ENCODE data around the gene STING1.
"Not testable (repeated sequence)": the region's sequence is repeated elsewhere in the genome, so short reads cannot be mapped to it uniquely, and the experiment has no call there.

Gene STING1

DNA sequence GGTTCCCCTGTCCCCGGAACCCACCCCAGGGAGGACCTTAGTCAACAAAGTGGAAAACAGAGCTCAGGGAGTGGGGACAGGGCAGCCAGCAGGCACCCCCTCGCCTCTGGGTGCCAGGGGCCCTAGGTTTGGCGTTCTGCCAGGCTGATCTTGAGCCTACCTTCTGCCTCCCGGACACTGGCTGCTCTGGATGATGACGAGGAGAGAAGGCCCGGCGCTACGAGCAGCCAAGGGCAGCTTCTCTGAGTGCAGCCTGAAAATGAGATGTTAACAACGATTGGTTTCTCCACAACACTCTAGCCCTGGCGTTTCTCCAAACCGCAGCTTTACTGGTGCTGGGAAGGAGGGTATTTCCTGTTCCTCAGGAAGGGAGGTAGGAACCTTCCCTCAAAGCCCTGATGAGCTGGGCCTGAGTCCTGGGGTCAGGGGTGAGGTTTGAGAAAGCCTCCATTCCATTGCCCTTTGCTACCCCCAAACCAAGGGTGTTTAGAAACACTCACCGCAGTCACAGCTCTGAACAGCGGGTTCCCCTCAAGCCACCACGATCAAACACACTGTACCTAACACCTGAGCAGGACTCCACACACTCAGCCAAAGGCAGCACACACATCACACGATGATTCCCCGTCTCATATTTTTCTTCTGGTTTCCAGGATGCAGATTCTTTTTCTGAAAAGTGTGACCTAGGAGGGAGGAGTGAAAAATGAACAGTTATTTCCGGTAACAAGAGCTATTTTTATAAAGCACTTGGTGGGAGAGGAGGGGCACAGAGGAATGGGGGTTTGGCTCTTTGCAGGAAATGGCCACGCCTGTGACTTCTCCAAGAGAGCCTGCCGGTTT is at the start of gene STING1:
Gene STING1 (minus strand): TSS at position 709 of the 840 bp plus-strand sequence. CDS start 1,054 bp downstream, outside the sequence.
- peak in 21 of 51 donors; percentile 3 to 52 (median 18) for DNase-seq

DNA sequence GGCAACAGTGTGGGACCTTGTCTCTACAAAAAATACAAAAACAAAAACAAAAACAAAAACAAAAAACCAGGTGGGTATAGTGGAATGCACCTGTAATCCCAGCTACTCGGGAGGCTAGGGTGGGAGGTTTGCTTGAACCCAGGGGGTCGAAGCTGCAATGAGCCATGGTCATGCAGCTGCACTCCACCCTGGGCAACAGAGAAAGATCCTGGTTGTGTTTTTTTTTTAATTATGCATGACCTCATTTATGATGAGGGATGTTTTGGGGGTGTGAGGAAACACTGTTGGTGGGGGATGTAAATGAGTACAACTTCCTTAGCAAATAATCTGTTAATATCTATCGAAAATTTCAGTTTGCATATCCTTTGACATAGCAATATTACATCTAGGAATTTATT is 49.2 kb upstream of the STING1 start:
- DNase-seq: no peak

DNA sequence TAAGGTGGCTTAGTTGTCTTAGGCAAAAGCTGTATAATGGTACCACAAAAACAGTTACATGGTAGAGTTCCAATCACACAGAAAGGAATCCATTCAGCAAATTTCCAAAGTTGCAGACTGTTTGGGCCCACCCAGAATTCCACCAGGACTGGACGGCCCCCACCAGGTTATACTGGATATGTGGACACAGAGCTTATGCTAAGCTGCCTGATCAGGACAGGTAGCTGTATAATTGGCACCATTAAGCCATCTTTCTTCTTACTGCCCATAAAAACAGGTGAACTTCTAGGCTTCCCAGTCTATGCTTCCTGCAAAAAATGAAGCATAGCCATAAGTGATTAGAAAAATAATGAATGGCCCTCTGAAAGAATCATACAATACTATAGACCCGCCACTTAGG is 47.5 kb upstream of the STING1 start:
- DNase-seq: not testable (repeated sequence)

DNA sequence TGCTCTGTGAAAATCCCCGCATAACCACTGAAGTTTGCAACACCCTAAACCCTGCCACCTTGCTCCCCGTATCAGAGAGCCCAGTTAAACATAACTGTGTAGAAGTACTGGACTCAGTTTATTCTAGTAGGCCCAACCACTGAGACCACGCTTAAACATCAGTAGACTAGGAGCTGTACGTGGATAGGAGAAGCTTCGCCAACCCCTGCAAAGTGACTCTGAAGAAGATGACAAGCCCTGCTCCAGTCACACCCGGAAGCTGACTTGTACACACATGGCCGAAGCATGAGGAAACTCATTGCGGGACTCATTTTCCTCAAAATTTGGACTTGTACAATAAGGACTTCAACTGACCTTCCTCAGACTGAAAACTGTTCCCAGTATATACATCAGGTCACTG is 46.1 kb upstream of the STING1 start:
- not testable (repeated sequence) for DNase-seq

DNA sequence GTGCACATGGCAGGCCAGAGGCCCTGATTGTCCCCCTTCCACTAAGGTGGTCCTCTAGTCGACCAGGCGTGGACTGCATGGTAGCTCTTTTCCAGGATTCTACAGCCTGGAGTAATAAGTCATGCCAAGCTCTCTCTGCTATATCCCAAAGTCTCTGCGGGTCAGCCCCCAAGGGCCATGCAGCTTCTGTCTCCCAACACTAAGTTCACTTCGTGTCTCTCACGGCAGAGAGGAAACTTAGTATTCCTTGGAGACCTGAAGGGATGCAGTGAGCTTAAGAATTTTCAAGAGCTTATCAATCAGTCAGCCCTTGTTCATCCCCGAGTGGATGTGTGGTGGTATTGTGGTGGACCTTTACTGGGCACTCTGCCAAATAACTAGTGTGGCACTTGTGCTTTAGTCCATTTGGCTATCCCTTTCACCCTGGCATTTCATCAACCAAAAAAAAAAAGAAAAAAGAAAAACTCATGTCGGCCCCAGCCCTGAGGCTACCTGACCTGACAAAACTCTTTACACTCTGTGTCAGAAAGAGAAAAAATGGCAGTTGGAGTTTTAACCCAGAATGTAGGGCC is 45.4 kb upstream of the STING1 start:
- DNase-seq: not testable (repeated sequence)

DNA sequence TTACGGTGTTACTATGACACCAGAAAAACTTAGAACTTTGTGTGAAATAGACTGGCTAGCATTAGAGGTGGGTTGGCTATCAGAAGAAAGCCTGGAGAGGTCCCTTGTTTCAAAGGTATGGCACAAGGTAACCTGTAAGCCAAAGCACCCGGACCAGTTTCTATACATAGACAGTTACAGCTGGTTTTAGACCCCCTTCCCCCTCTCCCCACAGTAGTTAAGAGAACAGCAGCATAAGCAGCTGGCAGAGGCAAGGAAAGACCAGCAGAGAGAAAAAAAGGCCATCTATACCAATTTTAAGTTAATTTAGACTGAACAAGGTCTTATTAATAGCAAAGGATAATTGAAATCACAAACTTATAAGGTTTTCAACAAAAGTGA is 44.5 kb upstream of the STING1 start:
- DNase-seq: not testable (repeated sequence)

DNA sequence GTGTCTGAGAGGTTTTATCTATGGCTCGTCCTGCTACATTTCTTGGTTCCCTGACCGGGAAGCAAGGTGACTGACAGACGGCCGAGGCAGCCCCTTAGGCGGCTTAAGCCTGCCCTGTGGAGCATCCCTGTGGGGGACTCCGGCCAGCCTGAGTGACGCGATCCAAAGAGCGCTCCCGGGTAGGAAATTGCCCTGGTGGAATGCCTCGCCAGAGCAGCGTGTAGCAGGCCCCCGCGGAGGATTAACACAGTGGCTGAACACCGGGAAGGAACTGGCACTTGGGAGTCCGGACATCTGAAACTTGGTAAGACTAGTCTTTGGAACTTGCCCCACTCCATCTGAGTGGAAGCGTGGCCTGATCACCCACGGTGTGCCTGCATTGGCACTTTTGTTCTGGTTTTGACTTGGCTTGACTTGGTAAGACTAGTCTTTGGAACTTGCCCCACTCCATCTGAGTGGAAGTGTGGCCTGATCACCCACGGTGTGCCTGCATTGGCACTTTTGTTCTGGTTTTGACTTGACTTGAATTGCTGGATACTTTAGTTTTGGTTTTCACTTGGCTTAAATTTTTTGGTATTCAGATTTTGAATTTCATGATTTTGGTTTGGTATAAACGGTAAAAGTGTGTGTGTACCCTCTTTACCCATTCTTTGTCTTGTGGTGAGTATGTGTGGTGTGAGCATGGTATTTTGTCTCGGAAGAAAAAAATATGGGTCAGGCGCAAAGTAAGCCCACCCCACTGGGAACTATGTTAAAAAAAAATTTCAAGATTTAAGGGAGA is 43.9 kb upstream of the STING1 start:
- DNase-seq: not testable (repeated sequence)

DNA sequence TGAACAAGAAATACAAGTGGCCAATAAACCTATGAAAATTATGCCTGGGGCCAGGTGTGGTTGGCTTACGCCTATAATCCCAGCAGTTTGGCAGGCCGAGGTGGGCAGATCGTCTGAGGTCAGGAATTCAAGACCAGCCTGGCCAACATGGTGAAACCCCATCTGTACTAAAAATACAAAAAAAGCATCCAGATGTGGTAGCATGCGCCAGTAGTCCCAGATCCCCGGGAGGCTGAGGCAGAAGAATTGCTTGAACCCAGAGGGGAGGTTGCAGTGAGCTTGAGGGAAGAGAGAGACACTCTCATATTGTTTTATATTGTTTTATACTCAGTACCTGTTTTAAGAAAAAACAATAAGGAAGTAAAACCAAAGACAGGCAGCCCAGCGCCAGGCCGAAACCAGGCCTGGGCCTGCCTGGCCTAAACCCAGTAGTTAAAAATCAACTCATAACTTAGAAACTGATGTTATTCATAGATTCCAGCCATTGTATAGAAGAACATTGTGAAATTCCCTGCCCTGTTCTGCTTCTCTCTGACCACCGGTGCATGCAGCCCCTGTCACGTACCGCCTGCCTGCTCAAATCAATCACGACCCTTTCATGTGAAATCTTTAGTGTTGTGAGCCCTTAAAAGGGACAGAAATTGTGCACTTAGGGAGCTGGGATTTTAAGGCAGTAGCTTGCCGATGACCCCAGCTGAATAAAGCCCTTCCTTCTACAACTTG is 43.2 kb upstream of the STING1 start:
- DNase-seq: not testable (repeated sequence)

DNA sequence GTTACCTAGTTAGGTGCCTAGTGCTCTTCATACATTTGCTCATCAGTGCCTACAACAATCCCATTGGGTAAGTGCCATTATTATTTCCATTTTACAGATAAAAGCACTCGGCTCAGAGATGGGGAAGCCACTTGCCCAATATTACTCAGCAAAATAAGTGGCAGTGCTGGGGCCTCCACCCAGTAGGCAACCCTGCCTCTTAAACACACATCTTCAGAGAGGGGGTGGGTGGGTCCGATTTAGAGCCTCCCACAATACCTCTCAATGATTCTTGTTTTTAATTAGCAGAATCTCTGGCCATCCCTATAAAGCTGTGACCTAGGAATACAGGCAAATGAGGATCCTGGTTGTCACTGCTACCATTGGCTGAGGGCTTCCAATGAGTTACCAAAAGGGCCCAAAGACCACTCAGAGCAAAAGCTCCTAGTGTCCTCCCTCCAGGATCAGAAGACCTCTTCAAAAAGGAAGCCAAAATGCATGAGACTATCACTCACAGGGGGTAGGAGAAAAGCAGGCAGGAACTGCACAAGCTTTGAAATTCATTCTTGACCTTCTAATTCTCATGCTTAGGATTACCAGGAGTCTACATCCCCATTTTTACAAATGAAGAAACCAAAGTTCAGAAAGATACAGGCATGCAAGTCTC is 42.5 kb upstream of the STING1 start:
- DNase-seq: no peak

DNA sequence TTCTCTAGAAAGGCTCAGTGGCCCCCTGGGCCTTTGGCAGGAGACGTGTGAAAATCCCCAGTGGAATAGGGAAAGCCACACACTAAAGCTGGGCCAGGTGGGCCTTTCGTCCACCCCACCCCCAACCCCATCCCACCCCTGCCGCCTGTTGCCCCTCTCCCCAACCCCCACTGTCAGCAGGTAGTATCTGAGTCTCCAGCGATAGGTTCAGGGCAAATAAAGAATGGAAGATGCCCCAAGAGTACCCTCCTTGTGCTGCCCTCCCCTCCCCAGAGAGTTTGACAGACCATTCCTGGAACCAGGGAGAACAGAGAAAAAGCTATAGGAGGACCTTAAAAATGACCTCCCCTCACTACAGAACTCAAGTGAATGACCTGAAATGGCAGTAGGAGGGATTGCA is 41.9 kb upstream of the STING1 start:
- DNase-seq: no peak

DNA sequence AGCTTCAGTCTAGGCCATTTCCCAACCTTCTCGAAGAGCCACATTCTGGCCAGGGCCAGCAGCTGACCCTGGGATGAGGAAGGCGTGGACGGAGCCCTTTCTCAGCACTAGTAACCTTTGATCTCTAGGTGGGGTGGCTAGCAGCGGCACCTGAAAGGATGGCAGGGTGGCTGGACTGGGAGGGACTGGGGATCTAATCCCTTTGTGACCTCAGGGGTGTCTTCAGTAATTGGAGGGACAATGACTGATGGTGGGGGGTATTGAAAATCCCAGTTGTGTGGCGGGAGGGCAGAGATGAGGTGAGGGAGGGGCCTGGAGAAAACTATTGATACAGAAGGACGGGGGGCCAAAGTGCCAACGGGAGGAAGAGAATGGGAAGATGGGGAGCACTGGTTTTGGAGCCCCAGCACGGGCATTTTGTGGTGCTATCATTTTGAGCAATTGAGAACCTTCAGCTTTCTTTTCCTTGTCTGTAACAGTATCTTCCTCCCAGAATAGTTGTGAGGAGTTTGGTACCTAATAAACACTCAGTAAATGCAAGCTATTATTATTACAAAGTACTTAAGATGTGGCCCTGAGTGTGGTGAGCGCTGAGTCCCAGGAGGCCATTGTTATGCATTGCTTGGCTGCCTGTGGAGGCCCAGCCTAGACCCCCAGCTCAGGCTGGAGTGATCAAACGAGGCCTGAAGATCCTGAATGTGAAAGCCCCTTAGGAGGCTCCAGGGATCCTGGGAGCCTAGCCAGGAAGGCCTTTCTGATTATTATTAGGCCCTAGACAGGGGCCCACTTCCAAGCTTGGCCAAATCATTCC is 41.3 kb upstream of the STING1 start:
- no peak for DNase-seq

DNA sequence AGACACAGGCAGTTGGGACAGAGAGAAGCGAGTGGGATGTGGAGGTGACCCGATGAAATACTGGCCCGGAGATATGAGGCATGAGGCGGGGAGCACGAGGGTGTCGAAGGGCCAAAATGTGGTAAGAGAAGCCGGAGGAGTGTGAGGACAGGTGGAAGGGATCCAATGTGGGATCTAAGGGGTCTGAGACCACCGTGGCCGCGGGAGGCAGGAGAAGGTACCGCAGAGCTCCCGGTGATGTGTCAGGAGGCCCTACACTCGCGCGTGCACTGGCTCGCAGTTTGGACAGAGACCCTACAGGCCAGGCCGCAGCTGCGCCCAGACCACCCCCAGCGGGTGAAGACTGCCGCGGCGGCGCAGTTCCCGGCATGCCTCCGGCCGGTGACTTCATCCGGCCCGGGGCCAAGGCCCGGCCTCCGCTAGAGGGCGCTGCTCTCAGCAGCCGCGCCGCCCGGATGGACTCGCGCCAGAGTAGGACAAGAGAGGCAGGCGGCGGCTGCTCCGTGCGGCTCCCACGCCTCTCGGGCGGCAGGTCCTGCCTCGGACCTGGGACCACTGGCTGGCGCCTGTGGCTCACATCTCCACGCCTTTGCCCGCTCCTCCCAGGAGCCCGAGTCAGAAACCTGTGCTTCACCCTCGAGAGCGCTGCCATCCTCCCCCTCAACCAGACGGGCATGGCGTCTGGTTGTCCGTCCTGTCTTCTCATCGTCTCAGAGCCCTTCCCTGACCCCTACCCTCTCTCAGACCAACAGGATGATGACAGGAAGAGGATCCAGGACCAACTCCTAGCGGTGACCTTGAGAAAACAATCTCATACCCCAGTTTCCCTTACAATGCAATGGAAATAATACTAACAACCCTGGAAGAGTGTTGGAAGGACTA is 35.4 kb upstream of the STING1 start:
- DNase-seq: peak; percentile 24 to 97 (median 84)

DNA sequence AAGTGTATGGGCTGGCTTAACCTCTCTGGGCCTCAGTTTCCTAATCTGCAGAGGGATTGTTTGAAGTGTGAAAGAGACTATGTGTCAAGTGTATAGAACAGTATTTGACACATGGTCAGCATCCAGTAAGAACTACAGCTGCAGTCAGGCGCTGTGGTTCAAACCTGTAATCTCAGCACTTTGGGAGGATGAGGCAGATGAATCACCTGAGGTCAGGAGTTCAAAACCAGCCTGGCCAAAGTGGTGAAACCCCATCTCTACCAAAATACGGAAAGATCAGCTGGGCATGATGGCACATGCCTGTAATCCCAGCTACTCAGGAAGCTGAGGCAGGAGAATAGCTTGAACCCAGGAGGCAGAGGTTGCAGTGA is 31.9 kb upstream of the STING1 start:
- DNase-seq: no peak

DNA sequence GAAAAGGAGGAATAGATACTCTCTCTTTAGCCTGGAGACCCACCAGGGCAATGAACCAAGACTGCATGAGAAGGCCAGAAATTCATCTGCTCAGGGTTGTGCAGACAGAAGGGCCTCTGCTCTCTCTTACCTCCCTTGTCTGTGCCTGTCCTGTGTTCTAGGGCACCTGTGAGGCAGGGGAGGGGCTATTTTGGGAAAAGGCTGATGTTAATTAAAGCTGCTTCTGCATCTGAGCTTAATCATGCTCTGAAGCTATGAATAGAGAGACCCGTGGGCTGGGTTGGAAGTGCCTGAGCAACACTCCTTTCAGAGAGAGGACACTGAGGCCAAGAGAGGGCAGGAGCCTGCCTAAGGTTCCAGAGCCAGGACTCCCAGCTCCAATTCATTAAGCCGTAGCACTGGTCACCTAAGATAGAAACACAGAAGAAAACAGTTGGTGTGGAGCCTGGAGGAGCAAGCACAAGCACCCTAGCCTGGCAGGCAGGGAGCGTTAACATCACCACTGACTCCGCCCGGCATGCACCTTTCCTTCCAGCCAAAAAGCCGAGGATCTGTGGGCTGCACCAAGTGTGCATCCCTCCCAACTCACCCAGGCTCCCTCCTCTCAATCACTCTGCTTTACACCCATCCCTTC is 31.4 kb upstream of the STING1 start:
- peak in 3 of 51 donors; percentile 23 to 57 (median 54) for DNase-seq

DNA sequence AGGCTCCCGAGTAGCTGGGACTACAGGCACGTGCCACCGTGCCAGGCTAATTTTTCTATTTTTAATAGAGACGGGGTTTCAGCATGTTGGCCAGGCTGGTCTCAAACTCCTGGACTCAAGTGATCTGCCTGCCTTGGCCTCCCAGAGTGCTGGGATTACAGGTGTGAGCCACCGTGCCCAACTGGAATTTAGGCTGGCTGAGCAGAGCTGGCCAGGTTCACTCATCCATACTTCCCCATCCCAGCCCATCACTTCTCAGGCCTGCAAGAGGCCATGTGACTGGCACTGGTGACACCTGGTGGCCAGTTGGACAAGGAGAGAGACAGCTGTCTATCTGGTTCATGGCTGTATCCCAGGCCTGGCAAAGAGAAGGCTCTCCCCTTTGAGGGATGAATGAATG is 30.9 kb upstream of the STING1 start:
- DNase-seq: peak in 44 of 51 donors; percentile 3 to 76 (median 52)

DNA sequence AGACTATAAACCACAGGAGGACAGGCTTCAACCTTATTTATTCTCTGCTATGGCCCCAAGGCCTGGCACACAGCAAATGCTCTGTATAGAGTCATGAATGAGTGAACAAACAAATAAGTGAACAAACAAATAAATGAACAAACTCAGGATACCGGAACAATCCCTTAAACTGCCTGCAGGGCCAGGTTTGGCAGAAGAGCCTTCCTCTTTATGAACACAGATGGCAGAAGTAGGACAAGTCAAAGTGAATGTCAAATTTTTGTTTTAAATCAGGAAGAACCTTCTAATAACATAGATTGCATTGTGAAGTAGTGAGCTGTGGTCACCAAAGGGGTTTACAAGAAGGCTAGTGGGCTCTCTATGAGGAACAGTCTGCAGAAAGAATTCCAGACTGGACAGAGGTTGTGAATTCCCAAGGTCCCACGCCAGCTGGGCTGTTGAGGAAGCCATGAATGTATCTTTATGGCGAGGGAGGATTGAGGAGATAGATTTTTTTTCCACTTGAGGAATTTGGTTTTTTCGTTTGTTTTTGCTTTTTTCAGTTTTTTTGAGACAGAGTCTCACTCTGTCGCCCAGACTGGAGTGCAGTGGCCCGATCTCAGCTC is 30.3 kb upstream of the STING1 start:
- no peak for DNase-seq

DNA sequence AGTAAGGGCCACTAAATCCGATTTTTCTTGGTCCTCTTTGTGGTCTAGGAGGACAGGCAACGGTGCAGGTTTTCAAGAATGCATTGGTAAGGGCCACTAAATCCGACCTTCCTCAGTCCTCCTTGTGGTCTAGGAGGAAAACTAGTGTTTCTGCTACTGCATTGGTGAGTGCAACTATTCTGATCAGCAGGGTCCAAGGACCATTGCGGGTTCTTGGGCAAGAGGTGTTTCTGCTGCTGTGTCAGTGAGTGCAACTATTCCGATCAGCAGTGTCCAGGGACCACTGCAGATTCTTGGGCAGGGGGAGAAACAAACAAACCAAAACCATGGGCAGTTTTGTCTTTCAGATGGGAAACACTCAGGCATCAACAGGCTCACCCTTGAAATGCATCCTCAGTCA is 22.2 kb upstream of the STING1 start:
- DNase-seq: not testable (repeated sequence)

DNA sequence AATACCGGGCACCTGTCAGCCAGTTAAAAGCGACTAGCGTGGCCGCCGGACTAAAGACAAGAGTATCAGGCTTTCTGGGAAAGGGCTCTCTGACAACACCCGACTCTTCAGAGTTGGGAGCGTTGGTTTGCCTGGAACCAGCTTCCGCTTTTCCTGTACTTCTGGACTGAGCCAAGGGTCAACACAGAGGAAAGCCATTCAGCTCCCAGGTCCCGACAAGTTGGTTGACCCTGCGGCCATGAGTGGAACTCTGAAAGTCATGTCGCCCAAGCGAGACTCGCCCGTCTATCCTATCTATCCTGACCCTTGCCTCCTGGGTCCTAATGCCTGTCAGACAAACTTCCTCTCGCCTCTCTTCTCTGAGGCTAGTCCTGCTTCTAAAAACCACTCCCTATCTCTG is 21.3 kb upstream of the STING1 start:
- DNase-seq: peak in 3 of 51 donors; percentile 7 to 27 (median 11)

All from hypothalamus (tissue), 51 donors.